ENCODE results near the gene STPG3. TPM values are rescaled to one million over a fixed set of nuclear protein-coding genes. Genes with fewer than 3 reads are reported as not detected.

Gene STPG3
- total and polyA plus RNA-seq, 2 of the 13 experiments (the other 11 are each of a cell fraction or from before 2014, with no cell fraction given) = not detected

DNA sequence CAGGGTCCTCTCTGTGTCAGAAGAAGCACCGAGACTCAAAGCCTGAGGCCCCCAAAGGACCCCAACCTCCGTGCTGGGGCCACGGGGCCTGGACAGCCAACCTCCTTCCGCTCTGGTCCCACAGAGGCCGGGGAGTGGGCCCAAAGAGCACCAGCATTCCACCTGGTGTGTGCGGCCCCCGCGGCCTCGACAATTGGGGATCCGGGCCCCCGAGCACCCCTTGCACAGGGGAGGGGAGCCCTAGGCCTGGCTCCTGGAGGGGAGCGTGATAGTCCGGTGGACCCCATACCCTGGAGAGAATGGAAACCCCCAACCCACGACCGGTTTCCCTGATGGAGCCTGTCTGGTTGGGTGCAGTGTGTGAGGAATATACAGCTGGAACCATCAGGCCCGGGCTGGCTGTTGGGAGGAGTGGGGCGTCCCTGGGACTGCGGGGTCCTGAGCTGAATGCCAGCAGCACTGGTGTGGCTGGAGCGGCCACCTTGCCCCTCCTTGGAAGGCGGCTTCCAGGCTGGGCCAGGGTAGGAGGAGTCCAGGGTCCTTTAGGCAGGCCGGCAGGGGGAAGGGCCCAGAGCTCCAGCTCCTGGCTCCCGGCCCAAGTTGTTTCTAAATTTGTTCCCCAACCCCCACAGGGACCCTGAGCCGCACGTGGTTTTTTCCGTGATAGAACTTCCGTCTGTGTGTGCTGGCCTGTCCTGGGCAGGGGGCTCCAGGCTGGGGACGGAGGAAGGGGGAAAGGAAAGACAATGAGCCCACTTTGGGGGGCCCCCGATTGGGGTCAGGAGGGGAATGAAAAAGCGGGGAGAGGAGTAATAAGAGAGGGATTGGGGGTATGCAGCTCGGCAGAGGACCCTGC is 25.6 kb downstream of the STPG3 start (continued):
- TF ChIP-seq CEBPB (IDR thresholded peaks at IDR 0.05; ENCODE audit: borderline replicate concordance, low read depth, low read length) (no peak), SP2 (CRISPR knock-in tag; IDR thresholded peaks at IDR 0.05) (no peak), EP300 (IDR thresholded peaks at IDR 0.05; ENCODE audit: low read depth in 2 of 2, low read length in 2 of 2) (0 out of 4 replicates have a peak, but pooled peaks of 1 of the 2 experiments have one; percentile 17), EP300 (CRISPR knock-in tag; IDR thresholded peaks at IDR 0.05; ENCODE audit: borderline replicate concordance) (no peak), KDM5A (IDR thresholded peaks at IDR 0.05; ENCODE audit: borderline replicate concordance, low read length) (no peak), ZNF20 (CRISPR knock-in tag; IDR thresholded peaks at IDR 0.05) (peak; percentile 84; the same call in 1 of the 2 replicates), ZNF674 (CRISPR knock-in tag; IDR thresholded peaks at IDR 0.05; ENCODE audit: low read depth) (no peak), NKX3-1 (CRISPR knock-in tag; IDR thresholded peaks at IDR 0.05) (no peak), ZBTB7B (CRISPR knock-in tag; IDR thresholded peaks at IDR 0.05) (peak; percentile 13), ZSCAN21 (CRISPR knock-in tag; IDR thresholded peaks at IDR 0.05; ENCODE audit: borderline replicate concordance) (no peak), ZFX (CRISPR knock-in tag; IDR thresholded peaks at IDR 0.05; ENCODE audit: low read depth) (peak; percentile 34), ZNF572 (CRISPR knock-in tag; IDR thresholded peaks at IDR 0.05) (no peak), ZNF703 (CRISPR knock-in tag; IDR thresholded peaks at IDR 0.05; ENCODE audit: borderline replicate concordance) (no peak), KLF15 (CRISPR knock-in tag; IDR thresholded peaks at IDR 0.05; ENCODE audit: borderline replicate concordance) (0 out of 2 replicates have a peak, but pooled peaks have one; percentile 35), GFI1 (CRISPR knock-in tag; IDR thresholded peaks at IDR 0.05; ENCODE audit: borderline replicate concordance) (0 out of 2 replicates have a peak, but pooled peaks have one; percentile 29), MED8 (CRISPR knock-in tag; IDR thresholded peaks at IDR 0.05; ENCODE audit: insufficient replicate concordance) (peak; percentile 70), SRF (IDR thresholded peaks at IDR 0.05; ENCODE audit: low read depth, low read length) (0 out of 2 replicates have a peak, but pooled peaks have one; percentile 15), ZNF317 (CRISPR knock-in tag; IDR thresholded peaks at IDR 0.05) (0 out of 2 replicates have a peak, but pooled peaks have one; percentile 29), SNAI1 (CRISPR knock-in tag; IDR thresholded peaks at IDR 0.05; ENCODE audit: borderline replicate concordance) (0 out of 2 replicates have a peak, but pooled peaks have one; percentile 55), ZNF747 (CRISPR knock-in tag; IDR thresholded peaks at IDR 0.05; ENCODE audit: borderline replicate concordance) (peak; percentile 19; the same call in 1 of the 2 replicates), HNF4G (IDR thresholded peaks at IDR 0.05; ENCODE audit: borderline replicate concordance, low read depth, low read length) (peak; percentile 17; the same call in 1 of the 2 replicates), HNF4G (CRISPR knock-in tag; IDR thresholded peaks at IDR 0.05; ENCODE audit: borderline replicate concordance, low read depth) (no peak), CREM (IDR thresholded peaks at IDR 0.05) (no peak; the same call in 1 of the 2 replicates), CREM (CRISPR knock-in tag; IDR thresholded peaks at IDR 0.05) (no peak), ZSCAN31 (CRISPR knock-in tag; IDR thresholded peaks at IDR 0.05; ENCODE audit: low read depth) (no peak)
- TF ChIP-seq, protein P1, sequence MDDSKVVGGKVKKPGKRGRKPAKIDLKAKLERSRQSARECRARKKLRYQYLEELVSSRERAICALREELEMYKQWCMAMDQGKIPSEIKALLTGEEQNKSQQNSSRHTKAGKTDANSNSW (CRISPR knock-in tag; IDR thresholded peaks at IDR 0.05; ENCODE audit: borderline replicate concordance) = no peak
- TF ChIP-seq, protein P2, sequence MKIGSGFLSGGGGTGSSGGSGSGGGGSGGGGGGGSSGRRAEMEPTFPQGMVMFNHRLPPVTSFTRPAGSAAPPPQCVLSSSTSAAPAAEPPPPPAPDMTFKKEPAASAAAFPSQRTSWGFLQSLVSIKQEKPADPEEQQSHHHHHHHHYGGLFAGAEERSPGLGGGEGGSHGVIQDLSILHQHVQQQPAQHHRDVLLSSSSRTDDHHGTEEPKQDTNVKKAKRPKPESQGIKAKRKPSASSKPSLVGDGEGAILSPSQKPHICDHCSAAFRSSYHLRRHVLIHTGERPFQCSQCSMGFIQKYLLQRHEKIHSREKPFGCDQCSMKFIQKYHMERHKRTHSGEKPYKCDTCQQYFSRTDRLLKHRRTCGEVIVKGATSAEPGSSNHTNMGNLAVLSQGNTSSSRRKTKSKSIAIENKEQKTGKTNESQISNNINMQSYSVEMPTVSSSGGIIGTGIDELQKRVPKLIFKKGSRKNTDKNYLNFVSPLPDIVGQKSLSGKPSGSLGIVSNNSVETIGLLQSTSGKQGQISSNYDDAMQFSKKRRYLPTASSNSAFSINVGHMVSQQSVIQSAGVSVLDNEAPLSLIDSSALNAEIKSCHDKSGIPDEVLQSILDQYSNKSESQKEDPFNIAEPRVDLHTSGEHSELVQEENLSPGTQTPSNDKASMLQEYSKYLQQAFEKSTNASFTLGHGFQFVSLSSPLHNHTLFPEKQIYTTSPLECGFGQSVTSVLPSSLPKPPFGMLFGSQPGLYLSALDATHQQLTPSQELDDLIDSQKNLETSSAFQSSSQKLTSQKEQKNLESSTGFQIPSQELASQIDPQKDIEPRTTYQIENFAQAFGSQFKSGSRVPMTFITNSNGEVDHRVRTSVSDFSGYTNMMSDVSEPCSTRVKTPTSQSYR (CRISPR knock-in tag; IDR thresholded peaks at IDR 0.05; ENCODE audit: borderline replicate concordance) = peak; percentile 72; the same call in 1 of the 2 replicates

Data from HepG2 (cell line).